SK-N-SH (cell line): Measurements from ENCODE around the gene OSBPL9. TPM values are rescaled to one million over a fixed set of nuclear protein-coding genes. Genes with fewer than 3 reads are reported as not detected.

ENCODE experiments used
- CTCF ChIA-PET: fragments of 300-600, 350-600 bp; formaldehyde crosslinking; extraction: SDS; loops from one replicate; lab custom pipeline; 2021; lab: Yijun Ruan, JAX
- POLR2A ChIA-PET: fragments of 350-600 bp; sonication (Branson Sonifier 250); formaldehyde crosslinking; extraction: SDS; loops from one replicate; lab custom pipeline; 2020; ENCODE audit warnings: antibody characterized with exemption, inconsistent platforms; lab: Yijun Ruan, JAX
- DNase-seq: peaks from one replicate; pipeline ENCODE4 v3.0.0; 2012
- H2AFZ ChIP-seq: fragments of 200-600 bp; sonication (generic); 2 replicates; pipeline ENCODE4 v1.8.1; 2016; ENCODE audit warnings: antibody characterized with exemption, mild to moderate bottlenecking, low read depth
- H3F3A ChIP-seq: fragments of 200-600 bp; sonication (generic); replicated peaks from 2 replicates; pipeline ENCODE3; 2016; ENCODE audit warnings: antibody characterized with exemption, mild to moderate bottlenecking; ENCODE audit not compliant: insufficient read depth
- H3K27ac ChIP-seq, 2 experiments: fragments of 200-500 bp in 1 of 2; fragments of 200-600 bp in 1 of 2; sonication (Bioruptor generic) in 1 of 2; sonication (generic), shearing (Covaris generic) in 1 of 2; 2 replicates each; pipeline versions ENCODE4 v1.5.1 to v1.6.1; 2014 to 2016; ENCODE audit warnings: low read depth in 2 of 2, inconsistent platforms in 1 of 2, low read length in 1 of 2, mild to moderate bottlenecking in 1 of 2, mixed read lengths in 1 of 2
- H3K27me3 ChIP-seq: fragments of 200-600 bp; sonication (generic), shearing (Covaris generic); 2 replicates; pipeline ENCODE4 v1.6.1; 2016; ENCODE audit warnings: mixed run types; ENCODE audit not compliant: insufficient read depth
- H3K36me3 ChIP-seq, 2 experiments: fragments of 200-500 bp in 1 of 2; fragments of 200-600 bp in 1 of 2; sonication (Bioruptor generic) in 1 of 2; sonication (generic) in 1 of 2; replicated peaks in 1 of 2; 2 replicates each; pipeline versions ENCODE3 to v1.5.1; 2014 to 2016; ENCODE audit warnings: low read length in 1 of 2, mild to moderate bottlenecking in 1 of 2; ENCODE audit not compliant: insufficient read depth in 2 of 2, control insufficient read depth in 1 of 2
- H3K4me1 ChIP-seq, 2 experiments: fragments of 200-500 bp in 1 of 2; fragments of 200-600 bp in 1 of 2; sonication (Bioruptor generic) in 1 of 2; sonication (generic), shearing (Covaris generic) in 1 of 2; 2 replicates each; pipeline versions ENCODE4 v1.5.1 to v1.6.1; 2014 to 2016; ENCODE audit warnings: low read depth in 1 of 2, low read length in 1 of 2, mixed run types in 1 of 2; ENCODE audit not compliant: insufficient read depth in 2 of 2, control insufficient read depth in 1 of 2
- H3K4me2 ChIP-seq: fragments of 200-600 bp; sonication (generic), shearing (Covaris generic); 2 replicates; pipeline ENCODE4 v1.6.1; 2017; ENCODE audit warnings: mixed run types
- H3K4me3 ChIP-seq, 2 experiments: fragments of 200-500 bp in 1 of 2; fragments of 200-600 bp in 1 of 2; sonication (Bioruptor generic) in 1 of 2; sonication (generic), shearing (Covaris generic) in 1 of 2; 2 replicates each; pipeline versions ENCODE4 v1.5.1 to v1.8.1; 2014 to 2016; ENCODE audit warnings: low read depth in 2 of 2, inconsistent platforms in 1 of 2, low read length in 1 of 2, mild to moderate bottlenecking in 1 of 2, mixed read lengths in 1 of 2, moderate library complexity in 1 of 2
- H3K79me2 ChIP-seq: fragments of 200-600 bp; sonication (generic); 2 replicates; pipeline ENCODE4 v1.8.1; 2017; ENCODE audit warnings: mild to moderate bottlenecking; ENCODE audit not compliant: insufficient read depth
- H3K9ac ChIP-seq: fragments of 200-600 bp; sonication (generic); 2 replicates; pipeline ENCODE4 v1.6.1; 2017; ENCODE audit warnings: mixed run types
- H3K9me2 ChIP-seq: fragments of 200-600 bp; sonication (generic); 2 replicates; pipeline ENCODE4 v1.6.1; 2017; ENCODE audit warnings: mixed run types
- H3K9me3 ChIP-seq: fragments of 200-600 bp; sonication (generic); 2 replicates; pipeline ENCODE4 v1.6.1; 2017; ENCODE audit warnings: mixed run types, mild to moderate bottlenecking, moderate library complexity
- H4K20me1 ChIP-seq: fragments of 200-600 bp; sonication (generic); 2 replicates; pipeline ENCODE4 v1.6.1; 2017; ENCODE audit warnings: mild to moderate bottlenecking, mixed run types; ENCODE audit not compliant: insufficient read depth
- CHD2 ChIP-seq: fragments of 150-350 bp; IDR thresholded peaks from 2 replicates; pipeline ENCODE4 v1.6.1; 2018; ENCODE audit warnings: low read length; ENCODE audit not compliant: partially characterized antibody
- CTCF ChIP-seq: fragments of 200-600 bp; sonication (generic); IDR thresholded peaks from 2 replicates; pipeline ENCODE4 v1.6.1; 2017; ENCODE audit warnings: antibody characterized with exemption, mild to moderate bottlenecking, moderate library complexity
- ELF1 ChIP-seq: IDR thresholded peaks from 2 replicates; pipeline ENCODE4 v1.4.0; 2012
- EP300 ChIP-seq, 2 experiments: IDR thresholded peaks; 2 replicates each; pipeline versions ENCODE4 v1.4.0 to v1.6.1; 2012; ENCODE audit warnings: borderline replicate concordance in 1 of 2, low read depth in 1 of 2, low read length in 1 of 2
- EZH2phosphoT487 ChIP-seq: fragments of 200-600 bp; sonication (generic); IDR thresholded peaks from 2 replicates; pipeline ENCODE4 v1.6.1; 2017; ENCODE audit warnings: low read depth, mixed run types, mild to moderate bottlenecking, antibody characterized with exemption, moderate library complexity, borderline replicate concordance
- FOSL2 ChIP-seq: IDR thresholded peaks from 2 replicates; pipeline ENCODE4 v1.4.0; 2012; ENCODE audit warnings: low read depth, mild to moderate bottlenecking, moderate library complexity, borderline replicate concordance
- FOXJ3 ChIP-seq: sonication (generic); formaldehyde crosslinking; IDR thresholded peaks from 2 replicates; pipeline ENCODE4 v1.5.1; 2020; ENCODE audit warnings: mild to moderate bottlenecking, missing genetic modification reagents
- GABPA ChIP-seq: IDR thresholded peaks from 2 replicates; pipeline ENCODE4 v1.4.0; 2012; ENCODE audit warnings: low read depth, mild to moderate bottlenecking
- GATA2 ChIP-seq: sonication (generic); formaldehyde crosslinking; IDR thresholded peaks from 2 replicates; pipeline ENCODE4 v1.5.0; 2020; ENCODE audit warnings: mild to moderate bottlenecking, missing genetic modification reagents
- IRF3 ChIP-seq: fragments of 150-350 bp; IDR thresholded peaks from 2 replicates; pipeline ENCODE4 v1.6.1; 2016; ENCODE audit warnings: mild to moderate bottlenecking, low read depth, low read length
- MEF2A ChIP-seq: IDR thresholded peaks from 2 replicates; pipeline ENCODE4 v1.4.0; 2012; ENCODE audit warnings: low read depth, borderline replicate concordance
- PBX3 ChIP-seq: IDR thresholded peaks from 2 replicates; pipeline ENCODE4; 2012
- RAD21 ChIP-seq: IDR thresholded peaks from 2 replicates; pipeline ENCODE4 v1.6.1; 2012; ENCODE audit warnings: mild to moderate bottlenecking, low read length
- RCOR1 ChIP-seq: fragments of 150-350 bp; IDR thresholded peaks from 2 replicates; pipeline ENCODE4 v1.6.1; 2017; ENCODE audit warnings: antibody characterized with exemption, low read length
- SIN3A ChIP-seq: IDR thresholded peaks from 2 replicates; pipeline ENCODE4 v1.6.1; 2012; ENCODE audit warnings: low read depth, mild to moderate bottlenecking, low read length, moderate library complexity, borderline replicate concordance
- TCF12 ChIP-seq: IDR thresholded peaks from 2 replicates; pipeline ENCODE4 v1.4.0; 2012
- TEAD4 ChIP-seq: IDR thresholded peaks from 2 replicates; pipeline ENCODE4 v1.4.0; 2012; ENCODE audit warnings: mild to moderate bottlenecking, borderline replicate concordance; ENCODE audit not compliant: insufficient read depth
- WGBS: methylation state at CpG from one replicate; pipeline ENCODE4 v1.1.6; 2017; ENCODE audit warnings: low lambda C conversion rate; 5-methylcytosine and 5-hydroxymethylcytosine counted together
- polyA plus RNA-seq, 3 experiments: library from polyadenylated mRNA; depleted of rRNA; stranded (reverse); fragments of >200 nt; gene quantifications; 2 replicates each; pipeline ENCODE4 v1.2.3, GENCODE V29; 2012
- TF ChIP-seq, protein P1 (sequence below): IDR thresholded peaks from 2 replicates; pipeline ENCODE4 v1.4.0; 2012; ENCODE audit warnings: low read depth

Gene OSBPL9
- polyA plus RNA-seq, 1 of the 3 experiments (the other 2 are of a cell fraction), result 43.9 TPM

- POLR2A ChIA-PET, result no interaction called here
- peaks cover 66 to 86% of the 10 kb centered on the region in 2 experiments for H3K36me3 ChIP-seq
Measured at GRCh38 chr1:51791888-51792287, 175.0 kb downstream of the OSBPL9 start.

DNA sequence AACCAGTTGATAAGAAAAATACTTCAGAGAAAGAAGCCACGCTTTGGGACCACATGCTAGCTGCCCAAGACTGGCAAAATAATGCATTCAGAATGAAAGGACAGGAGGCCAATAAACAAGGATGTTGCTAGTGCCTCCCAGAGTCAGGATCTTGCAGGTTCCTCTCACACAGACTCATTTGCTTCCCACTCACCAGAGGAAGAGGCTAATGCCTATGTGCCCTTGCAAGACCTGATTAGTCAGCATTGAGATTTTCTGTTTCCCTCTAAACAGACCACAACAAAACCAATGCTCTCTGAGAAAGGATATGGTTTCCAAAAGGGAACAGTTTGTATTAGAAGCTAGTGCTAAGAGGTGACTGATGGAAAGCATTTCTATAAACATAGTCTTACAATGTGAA, 176.0 kb downstream of the OSBPL9 start:
- no peak overlapping the region for H3K4me3 ChIP-seq
- peaks cover 27% of the 10 kb centered on the region for H3F3A ChIP-seq
- no peak overlapping the region for H2AFZ ChIP-seq
- H3K4me2 ChIP-seq, result no peak overlapping the region
- no peaks in the 10 kb centered on the region for H3K27me3 ChIP-seq
- no peaks in the 10 kb centered on the region for H3K9me2 ChIP-seq
- CTCF ChIA-PET, result interaction anchor here (1.0 kb wide), 2 partner anchors 18 to 24 kb away, joined by 3 to 4 read pairs; no protein-coding TSS in a partner anchor
- H3K9me3 ChIP-seq, result no peaks in the 10 kb centered on the region
- peaks cover 64 to 81% of the 10 kb centered on the region in 2 experiments for H3K36me3 ChIP-seq
- POLR2A ChIA-PET, result no interaction called here
- H3K79me2 ChIP-seq, result no peaks in the 10 kb centered on the region
- H3K27ac ChIP-seq, result peak overlapping the region in 1 of 2 experiments; percentile 29; a peak in 3 of 4 replicates
- 95% methylated on average over 1 of the region's 1 CpG for WGBS
- DNase-seq, result no peak
- H4K20me1 ChIP-seq, result no peaks in the 10 kb centered on the region
- no peaks in the 10 kb centered on the region for H3K4me1 ChIP-seq
- no peak overlapping the region for H3K9ac ChIP-seq
- TF ChIP-seq TCF12 (no peak), EP300 (IDR thresholded peaks at IDR 0.05; ENCODE audit: borderline replicate concordance in 1 of 2, low read depth in 1 of 2, low read length in 1 of 2) (no peak), ELF1 (no peak), CHD2 (no peak), RCOR1 (no peak), CTCF (no peak), RAD21 (no peak), IRF3 (no peak), EZH2phosphoT487 (no peak), TEAD4 (no peak), SIN3A (no peak)
- TF ChIP-seq, protein P1, sequence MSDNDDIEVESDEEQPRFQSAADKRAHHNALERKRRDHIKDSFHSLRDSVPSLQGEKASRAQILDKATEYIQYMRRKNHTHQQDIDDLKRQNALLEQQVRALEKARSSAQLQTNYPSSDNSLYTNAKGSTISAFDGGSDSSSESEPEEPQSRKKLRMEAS, result no peak

More at GRCh38 chr1:51791888-51792287, 175.0 kb downstream of the OSBPL9 start:
- TF ChIP-seq PBX3 (no peak), GATA2 (CRISPR knock-in tag) (no peak), ELF1 (no peak), MEF2A (no peak), FOSL2 (no peak), CTCF (no peak), EZH2phosphoT487 (no peak), TEAD4 (no peak), GABPA (no peak), FOXJ3 (CRISPR knock-in tag) (no peak)
- no peak overlapping the region for H3K4me3 ChIP-seq
- no peak overlapping the region for H2AFZ ChIP-seq
- no peaks in the 10 kb centered on the region for H3K9me2 ChIP-seq
- H3K27ac ChIP-seq, result no peak overlapping the region
- no peaks in the 10 kb centered on the region for H3K27me3 ChIP-seq
- H3K9me3 ChIP-seq, result no peaks in the 10 kb centered on the region
- 100% methylated on average over 1 of the region's 1 CpG for WGBS
- DNase-seq, result no peak
- no peak overlapping the region for H3K9ac ChIP-seq
- CTCF ChIA-PET, result interaction anchor here (1.0 kb wide), 2 partner anchors 19 to 23 kb away, joined by 3 to 4 read pairs; no protein-coding TSS in a partner anchor
- H4K20me1 ChIP-seq, result no peaks in the 10 kb centered on the region
- H3K4me1 ChIP-seq, result no peaks in the 10 kb centered on the region
- H3K4me2 ChIP-seq, result no peak overlapping the region
- H3F3A ChIP-seq, result peaks cover 28% of the 10 kb centered on the region
- H3K79me2 ChIP-seq, result no peaks in the 10 kb centered on the region
